ENCODE measurements around the gene ADK.

The ADK gene

DNA sequence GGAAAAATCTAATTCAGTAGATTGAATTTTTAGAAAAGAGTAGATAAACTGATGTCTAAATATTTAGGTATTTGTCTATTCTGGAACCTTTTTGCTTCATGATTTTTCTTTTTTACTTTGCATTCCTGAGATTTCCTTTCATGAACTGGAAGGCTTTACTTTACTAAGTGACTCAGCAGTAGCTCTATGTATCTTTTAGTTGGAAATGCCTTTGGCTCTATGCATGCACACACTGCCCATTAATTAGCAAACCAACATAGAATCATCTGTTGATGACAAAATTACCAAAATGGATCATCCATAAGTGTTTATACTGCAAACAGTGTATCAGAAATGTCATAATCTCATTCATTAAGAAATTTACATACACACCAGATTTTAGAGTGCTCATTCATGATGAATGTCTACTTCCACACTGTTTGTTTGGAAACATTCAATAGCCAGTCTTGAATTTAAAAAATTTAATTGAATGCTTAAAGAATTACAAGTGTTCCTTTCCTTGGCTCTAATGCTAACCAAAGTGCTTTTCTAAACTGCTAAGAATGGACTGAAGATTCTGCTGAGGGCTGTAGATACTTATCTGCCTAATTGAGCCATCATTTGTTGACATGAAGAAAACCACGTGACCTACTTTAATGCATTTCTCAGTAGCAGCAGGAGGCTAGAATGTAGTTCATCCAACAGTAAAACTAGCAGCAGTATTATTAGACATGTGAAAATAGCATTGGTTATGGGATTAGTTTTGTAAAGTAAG lies 282.0 kb downstream of the ADK start:
- DNase-seq (ENCODE audit: low read depth), result peak; percentile 85
- TF ChIP-seq CTCF (conservative IDR thresholded peaks at IDR 0.05; ENCODE audit: low read length), result no peak
- H3K4me3 ChIP-seq (ENCODE audit: low read length), result no peak overlapping the region

- TF ChIP-seq CTCF (conservative IDR thresholded peaks at IDR 0.05; ENCODE audit: low read length), result no peak
- no peak for DNase-seq (ENCODE audit: low read depth)
- no peak overlapping the region for H3K4me3 ChIP-seq (ENCODE audit: low read length)
Measured at GRCh38 chr10:74433595-74433956, 282.6 kb downstream of the ADK start.

DNA sequence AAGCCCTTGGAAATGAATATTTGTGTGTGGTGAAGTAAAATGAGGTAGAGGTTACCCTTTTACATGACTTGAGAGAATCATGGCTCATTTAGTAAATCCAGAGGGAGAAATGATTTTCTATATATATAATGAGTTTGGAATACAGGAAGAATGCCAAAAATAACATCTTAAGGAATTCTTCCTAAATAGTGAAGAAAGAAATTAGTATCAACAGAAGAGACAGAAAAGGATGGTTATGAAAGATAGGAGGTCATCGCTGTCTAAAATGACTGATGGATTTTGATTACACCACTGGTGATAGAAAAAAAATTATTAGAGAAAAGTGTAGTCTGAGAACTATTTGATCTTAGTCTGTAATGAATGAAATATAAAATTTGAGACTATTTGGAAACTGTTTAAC lies 283.0 kb downstream of the ADK start:
- no peak for TF ChIP-seq CTCF (conservative IDR thresholded peaks at IDR 0.05; ENCODE audit: low read length)
- H3K4me3 ChIP-seq (ENCODE audit: low read length), result no peak overlapping the region
- no peak for DNase-seq (ENCODE audit: low read depth)

DNA sequence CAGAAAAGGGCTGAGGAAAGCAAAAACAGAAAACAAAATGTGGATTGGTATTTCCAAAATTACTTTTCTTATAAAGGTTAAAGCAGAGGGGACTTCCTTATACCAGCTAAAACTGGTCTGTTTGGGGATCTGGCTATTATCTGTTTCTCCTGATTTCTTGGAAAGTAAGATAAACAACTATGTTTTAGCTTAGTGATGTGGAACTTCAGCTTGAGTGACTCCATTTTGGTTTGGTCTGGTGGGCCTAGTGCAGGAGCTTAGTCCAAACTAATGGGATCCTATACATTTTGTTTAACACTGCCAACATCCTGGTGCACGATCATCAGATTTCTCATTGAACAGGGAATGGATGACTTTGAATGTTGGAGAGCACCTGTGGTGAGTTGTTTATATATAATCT lies 283.5 kb downstream of the ADK start:
- DNase-seq (ENCODE audit: low read depth), result no peak
- H3K4me3 ChIP-seq (ENCODE audit: low read length), result no peak overlapping the region
- no peak for TF ChIP-seq CTCF (conservative IDR thresholded peaks at IDR 0.05; ENCODE audit: low read length)

GRCh38 chr10:74436523-74437170 lies 285.6 kb downstream of the ADK start:
- no peak for DNase-seq (ENCODE audit: low read depth)
- no peak overlapping the region for H3K4me3 ChIP-seq (ENCODE audit: low read length)
- TF ChIP-seq CTCF (conservative IDR thresholded peaks at IDR 0.05; ENCODE audit: low read length), result no peak

DNA sequence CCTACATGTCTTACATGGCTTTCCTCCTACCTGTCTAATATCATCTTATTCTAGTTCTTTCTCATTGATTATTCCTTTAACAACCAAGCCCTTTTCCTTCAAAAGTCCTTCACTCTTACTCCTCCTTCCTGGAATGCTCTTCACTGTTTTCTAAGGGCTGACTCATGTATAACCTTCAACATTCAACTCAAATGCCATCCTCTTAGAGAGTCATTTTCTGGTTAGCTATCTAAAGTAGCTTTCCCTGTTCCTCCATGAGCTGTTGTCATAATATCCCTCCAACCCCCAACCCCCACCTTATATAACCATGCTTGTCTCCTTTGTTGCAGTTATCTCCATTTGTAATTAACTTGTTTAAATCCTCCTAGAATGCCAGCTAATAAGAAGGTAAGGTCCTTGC lies 286.8 kb downstream of the ADK start:
- TF ChIP-seq CTCF (conservative IDR thresholded peaks at IDR 0.05; ENCODE audit: low read length), result no peak
- DNase-seq (ENCODE audit: low read depth), result peak; percentile 58
- no peak overlapping the region for H3K4me3 ChIP-seq (ENCODE audit: low read length)

DNA sequence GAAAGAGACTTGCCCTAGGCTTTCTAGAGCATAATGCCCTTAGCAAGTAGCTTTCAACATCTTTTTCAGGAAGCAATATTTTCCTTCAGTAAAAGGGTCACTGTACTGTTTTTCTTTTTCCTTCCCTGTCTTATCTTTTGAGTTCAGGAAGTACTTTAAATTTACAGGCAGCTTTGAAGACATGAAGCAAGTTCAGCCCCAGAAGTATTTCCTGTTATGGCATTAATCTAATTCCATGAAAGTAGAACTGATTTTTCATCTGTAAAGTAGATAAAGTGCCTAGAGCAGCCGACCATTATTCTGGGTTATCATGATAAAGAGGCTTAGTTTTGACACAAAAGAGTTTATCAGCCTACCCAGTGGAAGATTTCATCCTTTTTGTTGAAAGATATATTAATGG lies 288.2 kb downstream of the ADK start:
- TF ChIP-seq CTCF (conservative IDR thresholded peaks at IDR 0.05; ENCODE audit: low read length), result no peak
- DNase-seq (ENCODE audit: low read depth), result no peak
- no peak overlapping the region for H3K4me3 ChIP-seq (ENCODE audit: low read length)

Data from AG10803 (cell line).